IMR-90 (cell line): Measurements from ENCODE around the gene RANBP10. TPM values are rescaled to one million over a fixed set of nuclear protein-coding genes. Genes with fewer than 3 reads are reported as not detected.
A peak's percentile ranks its signal among the peaks of the same experiment; 100 is the strongest.

Experiments
- ATAC-seq: fragments of 200-7000 bp; cut with Tn5 transposase; 2 replicates; pipeline ENCODE4 v1.9.1; 2020; ENCODE audit warnings: low read depth, mild to moderate bottlenecking, moderate library complexity
- BruUV-seq: library from RNA; stranded (reverse); fragments of 400-500 nt; replicated peaks from 2 replicates; lab custom pipeline; 2021; lab: Mats Ljungman, UMichigan
- CTCF ChIA-PET: fragments of 300-600 bp; formaldehyde crosslinking; extraction: SDS; loops from one replicate; lab custom pipeline; 2021; ENCODE audit warnings: antibody characterized with exemption; lab: Yijun Ruan, JAX
- POLR2A ChIA-PET: fragments of 300-600 bp; sonication (Branson Sonifier 250); formaldehyde crosslinking; loops from one replicate; lab custom pipeline; 2022; ENCODE audit warnings: antibody characterized with exemption; ENCODE audit not compliant: unreplicated experiment; lab: Charles Lee
- DNase-seq: peaks from one replicate; pipeline ENCODE4 v3.0.0; 2013
- H2AFZ ChIP-seq: replicated peaks from 2 replicates; pipeline ENCODE3; 2013; ENCODE audit warnings: low read length, mild to moderate bottlenecking; ENCODE audit not compliant: poor library complexity
- H2AK5ac ChIP-seq: 2 replicates; pipeline ENCODE4 v1.6.1; 2013; ENCODE audit warnings: low read depth, low read length, inconsistent platforms
- H2AK9ac ChIP-seq: replicated peaks from 2 replicates; pipeline ENCODE3; 2013; ENCODE audit warnings: mild to moderate bottlenecking, low read depth, low read length, moderate library complexity; ENCODE audit not compliant: poor library complexity
- H2BK120ac ChIP-seq: 2 replicates; pipeline ENCODE4 v1.6.1; 2013; ENCODE audit warnings: low read depth, low read length, inconsistent platforms
- H2BK15ac ChIP-seq: 3 replicates; pipeline ENCODE4 v1.6.1; 2013; ENCODE audit warnings: low read depth, low read length, inconsistent platforms
- H2BK20ac ChIP-seq: 2 replicates; pipeline ENCODE4 v1.6.1; 2013; ENCODE audit warnings: low read depth, mild to moderate bottlenecking, inconsistent platforms, low read length, moderate library complexity
- H2BK5ac ChIP-seq: 2 replicates; pipeline ENCODE4 v1.6.1; 2013; ENCODE audit warnings: mild to moderate bottlenecking, low read depth, low read length, inconsistent platforms; ENCODE audit not compliant: poor library complexity, severe bottlenecking
- H3K14ac ChIP-seq: replicated peaks from 2 replicates; pipeline ENCODE4 v1.6.1; 2013; ENCODE audit warnings: low read depth, low read length, inconsistent platforms
- H3K18ac ChIP-seq: 2 replicates; pipeline ENCODE4 v1.6.1; 2013; ENCODE audit warnings: low read depth, low read length, control low read depth
- H3K23ac ChIP-seq: 2 replicates; pipeline ENCODE4 v1.6.1; 2013; ENCODE audit warnings: low read depth, low read length, inconsistent platforms
- H3K27ac ChIP-seq: 2 replicates; pipeline ENCODE4 v1.5.1; 2013; ENCODE audit warnings: mild to moderate bottlenecking, control low read depth, low read length; ENCODE audit not compliant: insufficient read depth
- H3K27me3 ChIP-seq: 2 replicates; pipeline ENCODE4 v1.6.1; 2013; ENCODE audit warnings: low read length; ENCODE audit not compliant: control insufficient read depth, insufficient read depth
- H3K36me3 ChIP-seq: 2 replicates; pipeline ENCODE4 v1.6.1; 2013; ENCODE audit warnings: low read length, mixed read lengths; ENCODE audit not compliant: control insufficient read depth, insufficient read depth
- H3K4ac ChIP-seq: 2 replicates; pipeline ENCODE4 v1.6.1; 2013; ENCODE audit warnings: low read depth, low read length, inconsistent platforms
- H3K4me1 ChIP-seq: 2 replicates; pipeline ENCODE4 v1.6.1; 2013; ENCODE audit warnings: low read length, mixed read lengths; ENCODE audit not compliant: control insufficient read depth, insufficient read depth
- H3K4me2 ChIP-seq: 2 replicates; pipeline ENCODE4 v1.6.1; 2013; ENCODE audit warnings: low read depth, mild to moderate bottlenecking, control low read depth, low read length, moderate library complexity
- H3K4me3 ChIP-seq: 2 replicates; pipeline ENCODE4 v1.5.1; 2013; ENCODE audit warnings: low read depth, mild to moderate bottlenecking, control low read depth, low read length, moderate library complexity; ENCODE audit not compliant: insufficient read depth
- H3K56ac ChIP-seq: 2 replicates; pipeline ENCODE4 v1.6.1; 2013; ENCODE audit warnings: low read length, inconsistent platforms; ENCODE audit not compliant: insufficient read depth; ENCODE audit errors: extremely low read depth
- H3K79me1 ChIP-seq, 2 experiments: 2 replicates each; pipeline ENCODE4 v1.6.1; 2013; ENCODE audit warnings: low read length in 2 of 2, inconsistent platforms in 1 of 2, low read depth in 1 of 2
- H3K9ac ChIP-seq: 2 replicates; pipeline ENCODE4 v1.6.1; 2013; ENCODE audit warnings: low read depth, low read length, control low read depth
- H3K9me1 ChIP-seq: 2 replicates; pipeline ENCODE4 v1.6.1; 2013; ENCODE audit warnings: low read length, inconsistent platforms; ENCODE audit not compliant: insufficient read depth
- H3K9me3 ChIP-seq: 2 replicates; pipeline ENCODE4 v1.6.1; 2013; ENCODE audit warnings: low read length; ENCODE audit not compliant: control insufficient read depth, insufficient read depth
- H4K20me1 ChIP-seq: 2 replicates; pipeline ENCODE4 v1.6.1; 2013; ENCODE audit warnings: low read length, inconsistent platforms; ENCODE audit not compliant: insufficient read depth
- H4K5ac ChIP-seq: 2 replicates; pipeline ENCODE4 v1.6.1; 2013; ENCODE audit warnings: mild to moderate bottlenecking, low read depth, low read length, control low read depth
- H4K8ac ChIP-seq, 2 experiments: 2 replicates each; pipeline ENCODE4 v1.6.1; 2013; ENCODE audit warnings: low read depth in 2 of 2, low read length in 2 of 2, control low read depth in 1 of 2, inconsistent platforms in 1 of 2
- H4K91ac ChIP-seq: 2 replicates; pipeline ENCODE4 v1.6.1; 2013; ENCODE audit warnings: low read depth, low read length, inconsistent platforms; ENCODE audit not compliant: insufficient read depth
- BHLHE40 ChIP-seq: fragments of 150-350 bp; IDR thresholded peaks from 2 replicates; pipeline ENCODE4 v1.6.1; 2016; ENCODE audit warnings: mild to moderate bottlenecking, low read depth, low read length
- MXI1 ChIP-seq: IDR thresholded peaks from 2 replicates; pipeline ENCODE4 v1.6.1; 2012; ENCODE audit warnings: low read depth, mild to moderate bottlenecking, low read length, moderate library complexity, borderline replicate concordance
- RAD21 ChIP-seq: IDR thresholded peaks from 2 replicates; pipeline ENCODE4 v1.6.1; 2012; ENCODE audit warnings: low read length, improper control_type of control experiment
- RCOR1 ChIP-seq: IDR thresholded peaks from 2 replicates; pipeline ENCODE4 v1.6.1; 2012; ENCODE audit warnings: mild to moderate bottlenecking, low read length, improper control_type of control experiment; ENCODE audit not compliant: insufficient replicate concordance
- WGBS, 2 experiments: methylation state at CpG; one replicate each; pipeline versions ENCODE4 v1.1.5 to v1.1.7; 2013; ENCODE audit warnings: missing lambda C conversion rate in 2 of 2; ENCODE audit not compliant: insufficient read length in 1 of 2; ENCODE audit errors: extremely low coverage in 2 of 2; 5-methylcytosine and 5-hydroxymethylcytosine counted together
- dilution Hi-C: fragments of 300-500 bp; cut with HindIII; formaldehyde crosslinking; loops from one replicate; pipeline ENCODE4 v1.14.3; 2018; ENCODE audit warnings: low sequenced_read_pairs; ENCODE audit not compliant: unreplicated experiment
- in situ Hi-C: fragments of 300-500 bp; cut with MboI; formaldehyde crosslinking; loops from 3 replicates; pipeline ENCODE4 v1.14.3; 2019; ENCODE audit warnings: low sequenced_read_pairs, inconsistent platforms, mixed read lengths
- intact Hi-C: fragments of 100-400 bp; cut with micrococcal nuclease; formaldehyde crosslinking; loops from 2 replicates; pipeline ENCODE4 v1.10.0; 2022
- polyA plus RNA-seq, 3 experiments: library from polyadenylated mRNA; depleted of rRNA; stranded (reverse); fragments of >200 nt; gene quantifications; 2 replicates each; pipeline ENCODE4 v1.2.3, GENCODE V29; 2012; ENCODE audit warnings: low replicate concordance in 1 of 3
- total RNA-seq: library from RNA; depleted of rRNA; stranded (reverse); fragments of >200 nt; gene quantifications from 2 replicates; pipeline ENCODE4 v1.2.3, GENCODE V29; 2012
- TF ChIP-seq, protein P1 (sequence below): conservative IDR thresholded peaks from 2 replicates; pipeline ENCODE4 v1.5.1; 2012; ENCODE audit warnings: mild to moderate bottlenecking, low read depth, low read length, improper control_type of control experiment
- TF ChIP-seq, protein P2 (sequence below): fragments of 150-350 bp; IDR thresholded peaks from 2 replicates; pipeline ENCODE4 v1.6.1; 2016; ENCODE audit warnings: low read depth, mild to moderate bottlenecking, low read length, moderate library complexity, borderline replicate concordance
- TF ChIP-seq, protein P3 (sequence below): fragments of 150-350 bp; IDR thresholded peaks from 2 replicates; pipeline ENCODE4 v1.6.1; 2017; ENCODE audit warnings: mild to moderate bottlenecking, antibody characterized with exemption, low read length, low read depth

RANBP10 gene
- total and polyA plus RNA-seq, 2 of the 4 experiments (the other 2 are of a cell fraction), result 2.7 to 12.1 TPM

DNA sequence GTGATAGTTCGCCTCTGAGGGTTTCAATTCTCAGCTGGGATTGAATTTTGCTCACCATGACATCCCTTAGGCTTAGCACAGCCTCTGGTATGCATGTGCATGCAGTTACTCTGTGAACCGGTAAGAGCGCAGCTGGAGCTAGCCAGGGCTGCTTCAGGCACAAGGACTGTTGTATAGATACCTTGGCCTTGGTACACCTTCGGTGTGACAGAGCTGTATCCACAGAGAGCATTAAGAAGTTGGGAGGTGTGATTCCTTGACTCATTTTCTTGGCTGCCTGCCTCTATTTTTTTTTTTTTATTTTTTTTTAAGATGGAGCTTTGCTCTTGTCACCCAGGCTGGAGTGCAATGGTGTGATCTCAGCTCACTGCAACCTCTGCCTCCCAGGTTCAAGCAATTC lies 38.1 kb upstream of the RANBP10 start:
- Histone ChIP-seq H3K9ac (no peak overlapping the region), H3K23ac (peak overlapping the region; percentile 96; the same call in 1 of the 2 replicates), H3K14ac (peak overlapping the region; percentile 53), H4K8ac (peak overlapping the region in 1 of 2 experiments; percentile 4; a peak in 1 of 4 replicates), H3K9me3 (no peaks in the 10 kb centered on the region), H3K27ac (no peak overlapping the region), H3K4me1 (peaks cover 13% of the 10 kb centered on the region), H4K91ac (no peak overlapping the region), H2BK5ac (no peak overlapping the region), H2BK15ac (no peak overlapping the region), H2BK120ac (no peak overlapping the region), H4K20me1 (peaks cover 32% of the 10 kb centered on the region), H2BK20ac (no peak overlapping the region), H3K4me2 (peak overlapping the region; percentile 67), H2AFZ (no peak overlapping the region), H3K56ac (no peak overlapping the region), H2AK9ac (no peak overlapping the region), H2AK5ac (no peak overlapping the region), H3K79me1 (peaks cover 24 to 64% of the 10 kb centered on the region in 2 experiments), H3K27me3 (no peaks in the 10 kb centered on the region), H3K4ac (no peak overlapping the region), H4K5ac (no peak overlapping the region), H3K18ac (no peak overlapping the region), H3K4me3 (no peak overlapping the region), H3K36me3 (0 out of 2 replicates have a peak, but pooled peaks cover 2% of the 10 kb centered on the region), H3K9me1 (peaks cover 21% of the 10 kb centered on the region)
- dilution Hi-C loops (no loop called here), in situ Hi-C loops (no loop called here), intact Hi-C loops (no loop called here)
- 60% methylated on average over 1 of the region's 4 CpGs; no CpG with 5 or more reads in 1 of the 2 experiments for WGBS, 2 experiments
- ChIA-PET CTCF (interaction anchor here (0.8 to 0.9 kb wide), 2 partner anchors 28 to 98 kb away, joined by 3 to 4 read pairs; no protein-coding TSS in a partner anchor), POLR2A (interaction anchor here (0.9 kb wide), 1 partner anchor 11 kb away, joined by 3 read pairs; no protein-coding TSS in a partner anchor)
- ATAC-seq, result no peak
- no peak for TF ChIP-seq RCOR1
- TF ChIP-seq BHLHE40, result no peak
- no peak for TF ChIP-seq MXI1
- TF ChIP-seq RAD21, result no peak
- TF ChIP-seq, protein P1, sequence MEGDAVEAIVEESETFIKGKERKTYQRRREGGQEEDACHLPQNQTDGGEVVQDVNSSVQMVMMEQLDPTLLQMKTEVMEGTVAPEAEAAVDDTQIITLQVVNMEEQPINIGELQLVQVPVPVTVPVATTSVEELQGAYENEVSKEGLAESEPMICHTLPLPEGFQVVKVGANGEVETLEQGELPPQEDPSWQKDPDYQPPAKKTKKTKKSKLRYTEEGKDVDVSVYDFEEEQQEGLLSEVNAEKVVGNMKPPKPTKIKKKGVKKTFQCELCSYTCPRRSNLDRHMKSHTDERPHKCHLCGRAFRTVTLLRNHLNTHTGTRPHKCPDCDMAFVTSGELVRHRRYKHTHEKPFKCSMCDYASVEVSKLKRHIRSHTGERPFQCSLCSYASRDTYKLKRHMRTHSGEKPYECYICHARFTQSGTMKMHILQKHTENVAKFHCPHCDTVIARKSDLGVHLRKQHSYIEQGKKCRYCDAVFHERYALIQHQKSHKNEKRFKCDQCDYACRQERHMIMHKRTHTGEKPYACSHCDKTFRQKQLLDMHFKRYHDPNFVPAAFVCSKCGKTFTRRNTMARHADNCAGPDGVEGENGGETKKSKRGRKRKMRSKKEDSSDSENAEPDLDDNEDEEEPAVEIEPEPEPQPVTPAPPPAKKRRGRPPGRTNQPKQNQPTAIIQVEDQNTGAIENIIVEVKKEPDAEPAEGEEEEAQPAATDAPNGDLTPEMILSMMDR, result no peak
- TF ChIP-seq, protein P2, sequence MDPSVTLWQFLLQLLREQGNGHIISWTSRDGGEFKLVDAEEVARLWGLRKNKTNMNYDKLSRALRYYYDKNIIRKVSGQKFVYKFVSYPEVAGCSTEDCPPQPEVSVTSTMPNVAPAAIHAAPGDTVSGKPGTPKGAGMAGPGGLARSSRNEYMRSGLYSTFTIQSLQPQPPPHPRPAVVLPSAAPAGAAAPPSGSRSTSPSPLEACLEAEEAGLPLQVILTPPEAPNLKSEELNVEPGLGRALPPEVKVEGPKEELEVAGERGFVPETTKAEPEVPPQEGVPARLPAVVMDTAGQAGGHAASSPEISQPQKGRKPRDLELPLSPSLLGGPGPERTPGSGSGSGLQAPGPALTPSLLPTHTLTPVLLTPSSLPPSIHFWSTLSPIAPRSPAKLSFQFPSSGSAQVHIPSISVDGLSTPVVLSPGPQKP, result no peak
- TF ChIP-seq, protein P3, sequence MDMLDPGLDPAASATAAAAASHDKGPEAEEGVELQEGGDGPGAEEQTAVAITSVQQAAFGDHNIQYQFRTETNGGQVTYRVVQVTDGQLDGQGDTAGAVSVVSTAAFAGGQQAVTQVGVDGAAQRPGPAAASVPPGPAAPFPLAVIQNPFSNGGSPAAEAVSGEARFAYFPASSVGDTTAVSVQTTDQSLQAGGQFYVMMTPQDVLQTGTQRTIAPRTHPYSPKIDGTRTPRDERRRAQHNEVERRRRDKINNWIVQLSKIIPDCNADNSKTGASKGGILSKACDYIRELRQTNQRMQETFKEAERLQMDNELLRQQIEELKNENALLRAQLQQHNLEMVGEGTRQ, result no peak
- no TSS peak for BruUV-seq
- peak; percentile 51 for DNase-seq
